GM21717 (cell line): Measurements from ENCODE around the gene AKAP1.
A peak's percentile ranks its signal among the peaks of the same experiment; 100 is the strongest.
"Not testable (repeated sequence)": the region's sequence is repeated elsewhere in the genome, so short reads cannot be mapped to it uniquely, and the experiment has no call there.

Experiments
- ATAC-seq: cut with Tn5 transposase; IDR thresholded peaks from one replicate; pipeline ENCODE4 v1.9.1; 2021; ENCODE audit warnings: mild to moderate bottlenecking, moderate library complexity; ENCODE audit not compliant: unreplicated experiment

AKAP1 gene

GRCh38 chr17:57075785-57076184 is 9.3 kb upstream of the AKAP1 start:
- ATAC-seq, result no peak

GRCh38 chr17:57077000-57077399 is 8.0 kb upstream of the AKAP1 start:
- no peak for ATAC-seq

- no peak for ATAC-seq
Measured at GRCh38 chr17:57078274-57078673, 6.8 kb upstream of the AKAP1 start.

GRCh38 chr17:57080718-57081117 is 4.3 kb upstream of the AKAP1 start:
- ATAC-seq, result no peak

GRCh38 chr17:57082441-57082840 is 2.6 kb upstream of the AKAP1 start:
- no peak for ATAC-seq

GRCh38 chr17:57084361-57084801 is 665 bp upstream of the AKAP1 start:
- no peak for ATAC-seq

- peak; percentile 27 for ATAC-seq
Measured at GRCh38 chr17:57085448-57086068, 512 bp downstream of the AKAP1 start.

GRCh38 chr17:57086069-57086930 is 1.3 kb downstream of the AKAP1 start:
- no peak for ATAC-seq

GRCh38 chr17:57088298-57088697 is 3.3 kb downstream of the AKAP1 start:
- ATAC-seq, result no peak

GRCh38 chr17:57089391-57089790 is 4.3 kb downstream of the AKAP1 start:
- ATAC-seq, result no peak

- no peak for ATAC-seq
Measured at GRCh38 chr17:57090560-57091185, 5.6 kb downstream of the AKAP1 start.

GRCh38 chr17:57091186-57091618 is 6.2 kb downstream of the AKAP1 start:
- no peak for ATAC-seq

- no peak for ATAC-seq
Measured at GRCh38 chr17:57092171-57092570, 7.1 kb downstream of the AKAP1 start.

GRCh38 chr17:57092779-57093178 is 7.7 kb downstream of the AKAP1 start:
- no peak for ATAC-seq

GRCh38 chr17:57096472-57097202 is 11.6 kb downstream of the AKAP1 start:
- ATAC-seq, result no peak

- ATAC-seq, result no peak
Measured at GRCh38 chr17:57097832-57098421, 12.9 kb downstream of the AKAP1 start.

- peak; percentile 72 for ATAC-seq
Measured at GRCh38 chr17:57099165-57099564, 14.1 kb downstream of the AKAP1 start.

- no peak for ATAC-seq
Measured at GRCh38 chr17:57102122-57102521, 17.1 kb downstream of the AKAP1 start.

GRCh38 chr17:57102660-57103059 is 17.6 kb downstream of the AKAP1 start:
- not testable (repeated sequence) for ATAC-seq

- no peak for ATAC-seq
Measured at GRCh38 chr17:57104461-57105175, 19.6 kb downstream of the AKAP1 start.
